HL-60 (cell line): ENCODE data around the gene FANCE.

Experiments
- POLR2AphosphoS5 ChIP-seq: IDR thresholded peaks from 2 replicates; pipeline ENCODE4 v1.6.1; 2012; ENCODE audit warnings: low read depth
- TF ChIP-seq, protein P1 (sequence below): IDR thresholded peaks from one replicate; pipeline ENCODE4 v1.5.1; 2011; ENCODE audit warnings: low read length, control low read depth, inconsistent platforms; ENCODE audit not compliant: insufficient read depth

DNA sequence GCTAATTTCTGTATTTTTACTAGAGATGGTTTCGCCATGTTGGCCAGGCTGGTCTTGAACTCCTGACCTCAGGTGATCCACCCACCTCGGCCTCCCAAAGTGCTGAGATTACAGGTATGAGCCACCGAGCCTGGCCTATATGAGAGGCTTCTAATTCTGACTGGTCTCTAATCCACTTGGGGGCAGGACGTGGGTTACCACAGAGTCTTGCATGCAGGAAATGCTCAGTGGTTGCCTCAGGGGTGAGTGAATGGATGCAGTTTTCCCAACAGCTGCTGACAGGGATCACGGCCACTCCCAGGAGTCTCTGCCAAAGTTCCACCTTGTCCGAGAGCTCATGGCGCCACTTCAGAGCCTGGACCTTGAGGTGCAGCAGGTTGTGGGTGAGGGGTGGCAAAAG lies 6.4 kb upstream of the FANCE start:
- no peak for TF ChIP-seq POLR2AphosphoS5
- TF ChIP-seq, protein P1, sequence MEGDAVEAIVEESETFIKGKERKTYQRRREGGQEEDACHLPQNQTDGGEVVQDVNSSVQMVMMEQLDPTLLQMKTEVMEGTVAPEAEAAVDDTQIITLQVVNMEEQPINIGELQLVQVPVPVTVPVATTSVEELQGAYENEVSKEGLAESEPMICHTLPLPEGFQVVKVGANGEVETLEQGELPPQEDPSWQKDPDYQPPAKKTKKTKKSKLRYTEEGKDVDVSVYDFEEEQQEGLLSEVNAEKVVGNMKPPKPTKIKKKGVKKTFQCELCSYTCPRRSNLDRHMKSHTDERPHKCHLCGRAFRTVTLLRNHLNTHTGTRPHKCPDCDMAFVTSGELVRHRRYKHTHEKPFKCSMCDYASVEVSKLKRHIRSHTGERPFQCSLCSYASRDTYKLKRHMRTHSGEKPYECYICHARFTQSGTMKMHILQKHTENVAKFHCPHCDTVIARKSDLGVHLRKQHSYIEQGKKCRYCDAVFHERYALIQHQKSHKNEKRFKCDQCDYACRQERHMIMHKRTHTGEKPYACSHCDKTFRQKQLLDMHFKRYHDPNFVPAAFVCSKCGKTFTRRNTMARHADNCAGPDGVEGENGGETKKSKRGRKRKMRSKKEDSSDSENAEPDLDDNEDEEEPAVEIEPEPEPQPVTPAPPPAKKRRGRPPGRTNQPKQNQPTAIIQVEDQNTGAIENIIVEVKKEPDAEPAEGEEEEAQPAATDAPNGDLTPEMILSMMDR: no peak
